ENCODE measurements around the gene OR2M5.

DNA sequence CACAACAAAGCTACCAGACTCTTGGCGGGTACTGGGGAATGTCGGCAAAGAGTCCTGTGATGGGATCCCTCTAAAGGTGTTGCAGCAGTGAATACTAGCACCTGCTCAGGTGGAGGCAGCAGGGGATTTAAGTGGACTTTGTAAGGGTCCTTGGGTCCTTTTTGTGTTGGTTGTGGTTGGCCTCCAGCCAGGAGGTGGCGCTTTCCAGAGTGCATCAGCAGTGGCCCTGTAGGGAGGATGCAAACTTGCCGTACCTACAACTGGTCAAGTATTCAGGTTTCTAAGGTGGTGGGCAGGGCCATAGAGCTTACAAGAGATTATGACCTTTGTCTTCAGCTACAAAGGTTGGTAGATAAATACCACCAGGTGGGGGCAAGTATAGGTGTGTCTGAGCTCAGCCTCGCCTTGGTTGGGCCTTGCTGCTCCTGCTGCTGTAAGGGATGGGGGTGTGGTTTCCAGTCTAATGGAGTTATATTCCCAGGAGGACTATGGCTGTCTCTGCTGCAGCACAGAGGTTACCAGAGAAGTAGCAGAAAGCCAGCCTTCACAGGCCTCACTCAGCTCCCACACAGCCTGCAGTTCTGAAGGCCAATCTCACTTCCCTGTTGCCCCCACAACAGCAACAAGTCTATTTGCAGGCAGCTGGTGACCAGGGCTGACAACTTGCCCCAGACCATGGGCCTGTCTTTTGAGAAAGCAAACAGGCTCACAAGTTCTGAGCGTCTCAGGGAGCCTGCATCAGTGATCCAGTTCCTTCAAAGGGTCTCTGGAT, 7.3 kb downstream of the OR2M5 start:
- TF ChIP-seq EZH2 (IDR thresholded peaks at IDR 0.05) (no peak), POLR2AphosphoS5 (IDR thresholded peaks at IDR 0.05; ENCODE audit: borderline replicate concordance, low read depth, low read length) (no peak), FOXP2 (optimal IDR thresholded peaks at IDR 0.05; ENCODE audit: control extremely low read depth, extremely low read length, insufficient read depth) (no peak)
